Hematopoietic multipotent progenitor cell treated with erythropoietin and hydrocortisone succinate and interleukin-3 and kit ligand, for 4 days (in vitro differentiated cells): ENCODE measurements around the gene DIRAS2.
"Not testable (repeated sequence)": the region's sequence is repeated elsewhere in the genome, so short reads cannot be mapped to it uniquely, and the experiment has no call there.

Source experiments
- DNase-seq: peaks from one replicate; pipeline ENCODE4 v3.0.0-alpha.2; 2015

DIRAS2 gene, protein sequence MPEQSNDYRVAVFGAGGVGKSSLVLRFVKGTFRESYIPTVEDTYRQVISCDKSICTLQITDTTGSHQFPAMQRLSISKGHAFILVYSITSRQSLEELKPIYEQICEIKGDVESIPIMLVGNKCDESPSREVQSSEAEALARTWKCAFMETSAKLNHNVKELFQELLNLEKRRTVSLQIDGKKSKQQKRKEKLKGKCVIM

GRCh38 chr9:90642570-90643539 lies at the start of gene DIRAS2:
TSS of gene DIRAS2 (minus strand) at chr9:90642824. CDS start at chr9:90613827, 28,997 bp downstream.
- DNase-seq: peak; percentile 47

GRCh38 chr9:90684736-90685135 lies 42.1 kb upstream of the DIRAS2 start:
- no peak for DNase-seq

- DNase-seq: no peak
Observed at GRCh38 chr9:90684106-90684505, 41.5 kb upstream of the DIRAS2 start.

DNA sequence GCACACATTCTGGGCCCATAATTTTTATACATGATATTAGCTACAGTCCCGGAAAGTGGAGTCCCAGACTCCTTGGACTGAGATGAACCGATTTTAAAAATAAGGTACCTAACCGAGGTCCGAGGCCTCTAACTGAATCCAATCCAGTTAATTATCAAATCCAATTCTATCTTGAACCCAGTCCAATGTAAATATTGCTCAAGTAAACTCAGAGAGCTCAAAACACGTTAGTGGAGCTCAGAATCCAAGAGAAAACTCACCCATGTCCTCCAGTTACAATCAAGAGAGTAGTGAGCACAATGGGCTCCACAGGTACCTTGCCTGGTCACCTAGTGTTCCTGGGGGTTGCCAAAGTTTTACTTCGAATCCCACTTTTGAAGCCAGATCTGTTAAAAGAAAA lies 37.9 kb upstream of the DIRAS2 start:
- no peak for DNase-seq

DNA sequence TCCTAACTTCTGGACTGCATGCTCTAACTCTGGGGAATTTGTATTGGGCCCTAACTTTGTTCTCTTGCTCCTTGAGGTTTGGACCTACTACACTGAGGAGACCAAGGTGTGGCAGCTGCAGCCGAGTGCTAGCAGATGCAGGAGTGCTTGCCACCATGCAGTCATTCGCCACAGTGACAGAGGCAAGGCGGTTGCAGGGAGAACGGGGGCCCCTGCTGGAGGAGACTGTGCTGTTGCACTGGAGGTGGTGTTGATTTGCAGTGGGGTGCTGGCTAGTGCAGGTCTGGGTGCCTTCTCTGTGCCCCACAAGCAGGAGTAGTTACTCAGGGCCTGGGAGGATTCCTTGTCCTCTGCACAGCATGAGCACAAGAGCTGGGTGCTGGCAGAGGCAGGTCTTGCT lies 22.4 kb upstream of the DIRAS2 start:
- DNase-seq: no peak

GRCh38 chr9:90659650-90660364 lies 17.2 kb upstream of the DIRAS2 start:
- DNase-seq: peak; percentile 27

DNA sequence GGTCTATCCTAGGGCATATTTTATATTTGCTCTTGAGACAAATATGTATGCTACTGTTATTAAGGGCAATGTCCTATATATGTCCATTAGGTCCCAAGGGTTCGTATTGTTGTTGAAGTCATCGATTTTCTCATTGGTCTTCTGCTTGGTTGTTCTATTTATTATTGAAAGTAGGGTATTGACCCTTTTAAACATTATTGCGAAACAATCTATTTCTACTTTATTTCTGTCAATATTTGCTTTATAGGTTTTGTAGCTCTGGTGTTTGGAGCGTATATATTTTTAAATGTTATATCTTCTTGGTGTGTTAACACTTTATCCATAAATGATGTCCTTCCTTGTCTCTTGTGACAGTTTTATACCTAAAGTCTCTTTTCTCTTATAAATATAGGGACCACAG lies 16.2 kb upstream of the DIRAS2 start:
- no peak for DNase-seq

DNA sequence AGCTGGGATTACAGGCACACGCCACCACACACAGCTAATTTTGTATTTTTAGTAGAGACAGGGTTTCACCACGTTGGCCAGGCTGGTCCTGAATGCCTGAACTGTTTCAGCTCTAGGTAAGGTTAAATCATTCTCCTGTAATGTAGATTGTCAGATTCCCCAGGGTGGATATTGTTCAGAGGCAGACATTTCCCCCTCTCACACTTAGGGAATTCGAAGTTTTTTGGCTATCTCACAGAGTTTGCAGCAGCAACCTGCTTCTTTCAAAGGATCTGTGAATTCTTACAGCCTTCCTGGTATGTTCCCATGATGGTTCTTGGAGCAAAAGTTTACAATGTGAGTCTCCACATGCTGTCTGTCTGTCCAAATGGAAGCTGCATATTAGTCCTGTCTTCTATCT lies 15.6 kb upstream of the DIRAS2 start:
- no peak for DNase-seq

- not testable (repeated sequence) for DNase-seq
Observed at GRCh38 chr9:90656876-90657275, 14.3 kb upstream of the DIRAS2 start.

- DNase-seq: no peak
Observed at GRCh38 chr9:90651246-90651645, 8.6 kb upstream of the DIRAS2 start.

- no peak for DNase-seq
Observed at GRCh38 chr9:90647843-90648242, 5.2 kb upstream of the DIRAS2 start.

DNA sequence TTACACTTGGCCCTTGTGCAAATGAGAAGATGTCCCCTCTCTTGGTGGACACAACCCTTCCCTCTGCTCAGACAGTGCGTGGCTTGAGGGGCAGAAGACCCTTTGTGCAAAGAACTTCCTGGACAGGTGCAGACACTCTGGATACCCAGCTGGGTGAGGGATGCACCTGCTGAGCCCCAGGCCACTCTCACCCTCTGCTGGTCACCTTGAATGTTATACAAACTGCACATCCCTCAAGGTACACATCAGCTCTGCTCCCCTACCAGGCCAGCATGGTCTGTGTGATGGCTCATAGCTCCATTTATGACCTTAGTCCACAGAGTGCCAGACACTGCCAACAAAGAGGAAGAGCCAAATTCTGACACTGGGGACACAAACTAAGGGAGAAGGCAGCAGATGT lies 3.1 kb upstream of the DIRAS2 start:
- DNase-seq: no peak

GRCh38 chr9:90641884-90642487 lies 638 bp downstream of the DIRAS2 start:
- DNase-seq: no peak

DNA sequence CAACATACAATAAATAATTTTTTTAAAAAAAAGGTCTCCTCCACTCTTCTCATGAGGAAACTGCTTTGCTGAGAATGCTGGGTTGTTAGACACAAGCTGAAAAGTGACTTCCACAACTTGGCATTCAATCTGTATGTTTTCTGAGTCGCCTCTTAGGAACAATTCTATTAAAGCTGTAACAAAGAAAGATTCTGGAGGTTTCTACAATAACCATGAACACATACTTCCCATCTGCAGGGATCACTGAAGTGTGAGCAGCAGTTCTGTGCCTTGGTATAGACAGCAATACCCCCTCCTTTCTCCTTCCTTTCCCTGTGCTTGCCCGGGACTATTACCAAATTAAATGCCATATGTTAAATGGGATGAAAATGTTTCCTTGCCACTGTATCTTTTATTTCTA lies 1.5 kb downstream of the DIRAS2 start:
- DNase-seq: no peak

- DNase-seq: no peak
Observed at GRCh38 chr9:90640361-90640760, 2.3 kb downstream of the DIRAS2 start.

DNA sequence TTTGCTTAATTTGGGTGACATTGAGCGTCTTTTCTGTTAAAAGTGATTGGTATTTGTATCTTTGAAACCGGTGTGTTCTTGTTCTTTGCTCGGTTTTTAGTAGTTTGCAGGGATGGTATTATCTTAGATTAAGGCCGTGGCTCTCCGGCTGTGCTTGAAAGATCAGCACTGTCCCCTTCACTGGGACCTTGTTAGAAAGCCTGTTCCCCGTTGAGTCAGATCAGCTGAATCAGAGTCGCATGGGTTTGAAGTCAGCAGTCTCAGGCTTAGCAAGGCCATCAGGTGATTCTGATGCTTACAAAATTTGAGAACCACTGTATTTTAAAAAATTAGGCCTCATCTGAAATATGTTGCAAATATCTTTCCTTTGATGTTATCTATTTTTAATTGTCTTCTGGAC lies 5.0 kb downstream of the DIRAS2 start:
- DNase-seq: no peak

DNA sequence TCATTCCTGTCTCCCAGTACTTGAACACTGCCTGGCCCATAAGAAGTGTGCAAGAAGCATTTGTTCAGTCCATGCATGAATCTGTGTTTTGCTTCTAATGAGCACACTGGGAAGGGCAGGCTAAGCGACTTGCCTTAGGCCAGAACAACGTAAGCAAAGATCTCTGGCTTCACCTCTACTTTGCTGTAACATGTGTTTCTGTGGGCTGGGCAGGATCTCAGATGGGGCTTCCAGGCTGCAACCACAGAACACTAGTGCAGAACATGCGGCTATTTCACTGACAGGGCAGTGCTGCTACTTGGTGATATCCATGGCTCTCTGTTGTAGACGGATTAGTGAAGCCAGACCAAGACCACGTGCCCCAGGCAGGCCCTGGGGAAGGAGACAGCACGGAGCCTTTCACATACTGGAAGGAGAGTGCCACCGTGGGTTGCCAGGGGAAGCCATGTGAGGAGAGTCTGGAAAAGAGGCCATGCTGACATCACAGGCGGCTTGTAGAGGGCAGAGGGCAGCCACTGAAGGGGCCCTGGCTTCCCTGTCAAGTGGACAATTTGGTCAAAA lies 9.9 kb downstream of the DIRAS2 start:
- DNase-seq: no peak

- no peak for DNase-seq
Observed at GRCh38 chr9:90631964-90632363, 10.7 kb downstream of the DIRAS2 start.

- DNase-seq: no peak
Observed at GRCh38 chr9:90629991-90630390, 12.6 kb downstream of the DIRAS2 start.

- DNase-seq: no peak
Observed at GRCh38 chr9:90629354-90629753, 13.3 kb downstream of the DIRAS2 start.

GRCh38 chr9:90616806-90617205 lies 25.8 kb downstream of the DIRAS2 start:
- DNase-seq: no peak

DNA sequence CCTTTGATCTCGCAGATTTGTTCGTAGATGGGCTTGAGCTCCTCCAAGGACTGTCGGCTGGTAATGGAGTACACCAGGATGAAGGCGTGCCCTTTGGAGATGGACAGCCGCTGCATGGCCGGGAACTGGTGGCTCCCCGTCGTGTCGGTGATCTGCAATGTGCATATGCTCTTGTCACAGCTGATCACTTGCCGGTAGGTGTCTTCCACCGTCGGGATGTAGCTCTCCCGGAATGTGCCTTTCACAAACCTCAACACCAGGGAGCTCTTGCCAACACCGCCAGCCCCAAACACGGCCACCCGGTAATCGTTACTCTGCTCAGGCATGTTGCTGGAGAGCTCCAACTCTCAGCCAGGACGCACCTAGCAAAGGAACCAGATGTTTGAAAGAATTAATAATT lies 29.1 kb downstream of the DIRAS2 start:
- DNase-seq: no peak

- DNase-seq: no peak
Observed at GRCh38 chr9:90612957-90613356, 29.7 kb downstream of the DIRAS2 start.
